SJSA1 (cell line): ENCODE measurements around the gene PLEKHA6. TPM values are rescaled to one million over a fixed set of nuclear protein-coding genes. Genes with fewer than 3 reads are reported as not detected.
"Not testable (repeated sequence)": the region's sequence is repeated elsewhere in the genome, so short reads cannot be mapped to it uniquely, and the experiment has no call there.

Experiments
- DNase-seq, 2 experiments: peaks; one replicate each; pipeline ENCODE4 v3.0.0-alpha.2; 2015 to 2020; ENCODE audit warnings: low spot score in 2 of 2, low read depth in 1 of 2
- H3K27ac ChIP-seq: fragments of 250-450 bp; sonication (Bioruptor Pico); 2 replicates; pipeline ENCODE4 v1.5.1; 2020; ENCODE audit warnings: mild to moderate bottlenecking, moderate library complexity
- H3K27me3 ChIP-seq: fragments of 250-450 bp; sonication (Bioruptor Pico); replicated peaks from 2 replicates; pipeline ENCODE4 v1.5.1; 2020; ENCODE audit warnings: mild to moderate bottlenecking, moderate library complexity
- H3K36me3 ChIP-seq: fragments of 250-450 bp; sonication (Bioruptor Pico); 2 replicates; pipeline ENCODE4 v1.5.1; 2020; ENCODE audit warnings: mild to moderate bottlenecking
- H3K4me1 ChIP-seq: fragments of 250-450 bp; sonication (Bioruptor Pico); replicated peaks from 2 replicates; pipeline ENCODE4 v1.6.1; 2021; ENCODE audit warnings: mild to moderate bottlenecking
- H3K4me3 ChIP-seq: fragments of 250-450 bp; sonication (Bioruptor Pico); 2 replicates; pipeline ENCODE4 v1.5.1; 2020; ENCODE audit warnings: mild to moderate bottlenecking
- H3K9me3 ChIP-seq: fragments of 250-450 bp; sonication (Bioruptor Pico); replicated peaks from 2 replicates; pipeline ENCODE4 v1.5.1; 2020; ENCODE audit warnings: mild to moderate bottlenecking
- total RNA-seq: library from RNA; depleted of rRNA; stranded (reverse); fragments of >200 nt; shearing (Covaris generic); gene quantifications from 2 replicates; pipeline ENCODE4 v1.2.3, GENCODE V29; 2014

Gene PLEKHA6
- total RNA-seq, 1 experiment from 2014 or later: 0.76 TPM

DNA sequence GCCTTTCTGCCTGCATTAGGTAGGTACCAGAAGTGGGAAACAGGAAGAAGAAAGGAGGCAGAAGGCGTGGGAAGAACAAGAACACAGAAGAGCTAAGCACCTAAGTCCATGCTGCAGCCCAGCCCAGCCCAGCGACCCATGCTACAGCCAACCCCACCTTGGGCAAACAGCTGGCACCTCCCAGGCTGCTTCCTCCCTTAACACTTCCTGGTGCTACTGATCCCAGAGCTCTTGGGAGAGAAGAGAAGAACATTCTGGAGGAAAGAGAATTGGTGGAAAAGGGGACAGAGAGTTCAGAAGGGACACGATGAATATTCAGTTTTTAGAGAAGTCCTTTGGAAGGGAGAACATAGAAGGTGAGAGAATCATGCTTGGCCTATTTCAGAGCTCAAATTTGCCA, 28.5 kb downstream of the PLEKHA6 start:
- H3K9me3 ChIP-seq: no peaks in the 10 kb centered on the region
- H3K36me3 ChIP-seq: no peaks in the 10 kb centered on the region
- no peaks in the 10 kb centered on the region for H3K27me3 ChIP-seq
- DNase-seq: no peak
- no peak overlapping the region for H3K27ac ChIP-seq
- H3K4me1 ChIP-seq: peaks cover 42% of the 10 kb centered on the region
- no peak overlapping the region for H3K4me3 ChIP-seq

DNA sequence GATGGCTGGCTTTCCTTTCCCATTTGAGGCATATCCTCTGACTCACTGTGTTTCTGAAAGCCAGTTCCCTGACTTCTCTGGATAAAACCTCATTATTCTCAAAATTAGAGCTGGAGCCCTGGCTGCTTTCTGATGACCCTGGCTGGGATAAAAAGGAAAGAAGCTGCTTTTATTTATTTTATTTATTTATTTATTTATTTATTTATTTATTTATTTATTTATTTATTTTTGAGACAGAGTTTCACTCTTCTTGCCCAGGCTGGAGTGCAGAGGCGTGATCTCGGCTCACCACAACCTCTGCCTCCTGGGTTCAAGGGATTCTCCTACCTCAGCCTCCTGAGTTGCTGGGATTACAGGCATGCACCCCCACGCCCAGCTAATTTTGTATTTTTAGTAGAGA, 31.9 kb downstream of the PLEKHA6 start:
- H3K9me3 ChIP-seq, H3K27ac ChIP-seq, H3K36me3 ChIP-seq, H3K27me3 ChIP-seq, DNase-seq, H3K4me3 ChIP-seq: not testable (repeated sequence)
- peaks cover 20% of the 10 kb centered on the region for H3K4me1 ChIP-seq

DNA sequence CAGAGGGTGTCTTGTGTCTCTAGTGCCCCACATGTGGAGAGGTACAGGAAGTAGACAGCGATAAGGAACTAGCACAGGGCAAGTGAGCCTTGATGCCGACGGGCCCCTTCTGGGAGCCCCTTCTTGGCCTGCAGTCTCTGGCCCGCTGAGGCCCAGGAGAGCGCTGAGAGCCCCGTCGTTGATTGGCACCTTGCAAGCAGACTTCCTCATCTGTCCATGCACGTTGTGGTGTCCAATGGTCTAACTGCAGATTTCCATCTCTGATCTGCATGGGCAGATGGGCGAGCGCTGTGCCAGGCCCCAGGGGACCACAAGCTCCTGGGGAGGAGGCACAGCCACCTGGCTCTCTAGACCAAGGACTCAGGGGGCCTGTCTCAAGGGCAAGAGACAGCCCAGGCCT, 32.4 kb downstream of the PLEKHA6 start:
- H3K4me1 ChIP-seq: peaks cover 15% of the 10 kb centered on the region
- H3K4me3 ChIP-seq: no peak overlapping the region
- H3K27me3 ChIP-seq: no peaks in the 10 kb centered on the region
- DNase-seq: no peak
- H3K27ac ChIP-seq: no peak overlapping the region
- no peaks in the 10 kb centered on the region for H3K9me3 ChIP-seq
- H3K36me3 ChIP-seq: no peaks in the 10 kb centered on the region

DNA sequence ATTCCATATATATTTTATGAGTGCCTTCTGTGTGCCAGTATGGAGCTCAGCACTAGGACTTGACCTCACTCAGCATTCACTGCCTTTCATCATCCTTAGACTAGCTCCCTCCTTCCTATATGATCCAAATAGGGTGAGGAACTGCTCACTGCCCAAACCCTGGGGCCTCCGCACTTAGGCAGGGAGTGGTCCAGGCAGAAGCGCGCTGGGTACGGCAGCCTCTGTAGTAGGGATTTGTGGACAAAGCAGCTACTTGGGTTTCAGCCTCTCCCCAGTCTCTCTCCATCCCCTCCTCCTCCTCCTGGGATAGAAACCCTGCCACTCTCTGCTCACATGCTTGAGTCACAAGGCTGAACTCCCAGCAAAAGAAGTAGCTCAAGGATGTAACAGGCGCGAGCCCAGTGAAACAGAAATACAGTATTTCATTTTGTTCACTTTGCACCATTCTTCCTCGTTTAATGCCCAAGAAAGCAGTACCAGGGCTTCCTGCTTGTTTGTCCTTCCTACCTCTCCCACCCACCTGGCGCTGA, 32.9 kb downstream of the PLEKHA6 start:
- Histone ChIP-seq H3K36me3 (no peaks in the 10 kb centered on the region), H3K27me3 (no peaks in the 10 kb centered on the region), H3K4me3 (no peak overlapping the region), H3K9me3 (no peaks in the 10 kb centered on the region), H3K27ac (no peak overlapping the region), H3K4me1 (peaks cover 14% of the 10 kb centered on the region)
- DNase-seq: no peak

DNA sequence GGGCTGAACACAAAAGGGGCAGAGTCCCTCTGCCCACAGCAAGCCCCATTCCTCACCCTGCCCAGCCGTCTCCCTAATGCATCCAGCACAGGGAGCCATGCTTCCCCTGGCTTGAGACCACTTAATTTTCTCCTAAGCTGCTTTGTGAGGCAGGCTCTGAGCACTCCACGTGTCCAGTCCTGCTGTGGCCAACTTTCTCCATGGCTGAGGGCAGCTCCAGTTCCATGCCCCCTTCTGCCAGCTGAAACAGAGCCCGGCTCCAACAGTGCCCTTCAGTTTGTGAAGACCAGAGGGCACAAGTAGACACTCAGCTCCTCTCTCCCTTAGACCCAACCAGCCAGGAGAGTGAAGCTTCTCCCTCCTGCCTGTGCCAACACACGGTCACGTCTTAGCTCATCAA, 33.8 kb downstream of the PLEKHA6 start:
- Histone ChIP-seq H3K27me3 (no peaks in the 10 kb centered on the region), H3K4me3 (no peak overlapping the region), H3K4me1 (peaks cover 23% of the 10 kb centered on the region), H3K9me3 (no peaks in the 10 kb centered on the region), H3K36me3 (no peaks in the 10 kb centered on the region), H3K27ac (no peak overlapping the region)
- DNase-seq: no peak

DNA sequence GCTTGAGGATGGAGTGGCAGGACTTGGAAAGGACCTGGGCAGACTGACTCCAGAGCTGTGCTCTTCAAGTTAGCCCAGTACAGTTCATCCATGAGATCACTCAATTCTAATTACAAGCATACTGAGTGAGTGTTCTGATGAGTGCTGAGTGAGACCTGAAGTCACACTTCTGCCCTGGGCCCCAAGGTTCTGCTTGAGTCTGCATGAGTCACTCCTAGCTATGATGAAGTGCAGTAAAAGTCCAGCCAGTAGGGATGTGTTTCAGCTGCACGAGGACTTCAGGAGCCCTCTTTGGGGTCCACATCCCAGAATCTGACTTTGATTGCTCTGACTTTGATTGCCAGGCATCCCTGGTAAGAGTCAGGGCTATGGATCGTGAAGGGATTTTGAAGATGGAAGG, 35.8 kb downstream of the PLEKHA6 start:
- H3K36me3 ChIP-seq: no peaks in the 10 kb centered on the region
- H3K4me1 ChIP-seq: peaks cover 44% of the 10 kb centered on the region
- no peak for DNase-seq
- no peaks in the 10 kb centered on the region for H3K9me3 ChIP-seq
- H3K27ac ChIP-seq: no peak overlapping the region
- no peak overlapping the region for H3K4me3 ChIP-seq
- H3K27me3 ChIP-seq: no peaks in the 10 kb centered on the region

DNA sequence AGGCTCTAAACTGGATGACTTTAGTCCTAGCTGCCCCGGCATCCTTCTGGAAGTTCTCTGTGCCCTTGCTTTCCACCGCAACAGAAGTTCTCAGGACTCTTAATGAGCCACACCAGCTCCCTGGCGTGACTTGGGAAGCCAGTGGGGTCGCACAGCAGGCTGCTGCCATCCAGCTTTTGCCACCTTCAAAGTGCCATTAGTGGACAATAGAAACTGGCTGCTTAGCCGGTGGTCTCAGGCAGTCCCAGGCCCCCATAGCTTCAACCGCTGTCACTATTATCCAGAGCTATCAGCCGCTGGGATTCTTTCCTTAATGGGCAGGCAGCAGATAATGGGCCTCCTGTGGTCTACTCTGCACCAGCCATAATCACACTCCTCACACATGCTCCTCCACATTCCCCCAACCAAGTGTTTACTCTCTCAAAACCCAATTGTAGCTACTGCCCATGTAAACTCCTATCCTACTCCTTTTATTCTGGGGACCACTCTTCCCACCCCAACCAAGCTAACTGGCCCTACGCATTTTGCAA, 37.3 kb downstream of the PLEKHA6 start:
- no peak for DNase-seq
- H3K36me3 ChIP-seq: no peaks in the 10 kb centered on the region
- no peak overlapping the region for H3K27ac ChIP-seq
- H3K4me3 ChIP-seq: no peak overlapping the region
- peaks cover 53% of the 10 kb centered on the region for H3K4me1 ChIP-seq
- no peaks in the 10 kb centered on the region for H3K9me3 ChIP-seq
- no peaks in the 10 kb centered on the region for H3K27me3 ChIP-seq

DNA sequence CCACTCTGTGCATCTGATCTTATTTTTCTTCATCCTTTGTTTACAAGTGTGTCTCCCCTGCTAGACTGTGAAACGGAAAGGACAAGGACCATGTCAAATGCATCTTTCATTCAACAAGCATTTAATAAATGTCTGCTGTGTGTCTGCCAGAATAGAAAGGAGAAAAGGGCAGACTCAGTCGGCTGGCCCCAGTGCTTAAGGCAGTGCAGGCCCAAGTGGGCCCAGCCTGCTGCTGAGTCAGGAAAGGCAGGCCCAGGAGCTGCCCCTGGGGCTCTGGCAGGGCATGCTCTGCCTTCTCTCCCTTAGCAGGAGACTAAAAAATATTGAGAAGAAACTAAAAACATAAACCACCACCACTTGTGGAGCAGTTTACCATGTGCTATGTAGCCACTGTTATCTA, 38.1 kb downstream of the PLEKHA6 start:
- peak in 1 of 2 experiments; percentile 28 for DNase-seq
- Histone ChIP-seq H3K9me3 (no peaks in the 10 kb centered on the region), H3K4me1 (peaks cover 53% of the 10 kb centered on the region), H3K27me3 (no peaks in the 10 kb centered on the region), H3K36me3 (no peaks in the 10 kb centered on the region), H3K27ac (no peak overlapping the region), H3K4me3 (no peak overlapping the region)

DNA sequence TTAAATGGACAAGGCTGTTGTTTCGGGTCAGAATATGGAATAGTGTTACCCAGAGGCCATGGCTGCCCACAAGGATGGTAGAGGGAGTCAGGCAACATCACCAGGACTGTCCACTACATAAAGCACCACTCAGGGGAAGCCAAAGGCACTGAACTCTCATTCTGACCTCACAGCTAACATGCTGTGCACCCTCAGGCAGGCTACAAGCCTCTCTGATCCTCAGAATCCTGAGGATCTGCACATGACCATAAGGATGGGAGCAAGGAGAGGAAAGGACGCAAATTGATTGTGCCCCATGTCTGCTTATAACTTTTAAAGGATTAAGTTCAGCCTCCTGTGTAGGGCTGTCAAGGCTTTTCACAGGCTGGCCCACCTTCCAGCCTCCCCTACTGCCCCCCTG, 38.7 kb downstream of the PLEKHA6 start:
- no peak overlapping the region for H3K4me3 ChIP-seq
- peaks cover 53% of the 10 kb centered on the region for H3K4me1 ChIP-seq
- no peak for DNase-seq
- peak overlapping the region; percentile 95 for H3K27ac ChIP-seq
- no peaks in the 10 kb centered on the region for H3K27me3 ChIP-seq
- H3K36me3 ChIP-seq: no peaks in the 10 kb centered on the region
- no peaks in the 10 kb centered on the region for H3K9me3 ChIP-seq

DNA sequence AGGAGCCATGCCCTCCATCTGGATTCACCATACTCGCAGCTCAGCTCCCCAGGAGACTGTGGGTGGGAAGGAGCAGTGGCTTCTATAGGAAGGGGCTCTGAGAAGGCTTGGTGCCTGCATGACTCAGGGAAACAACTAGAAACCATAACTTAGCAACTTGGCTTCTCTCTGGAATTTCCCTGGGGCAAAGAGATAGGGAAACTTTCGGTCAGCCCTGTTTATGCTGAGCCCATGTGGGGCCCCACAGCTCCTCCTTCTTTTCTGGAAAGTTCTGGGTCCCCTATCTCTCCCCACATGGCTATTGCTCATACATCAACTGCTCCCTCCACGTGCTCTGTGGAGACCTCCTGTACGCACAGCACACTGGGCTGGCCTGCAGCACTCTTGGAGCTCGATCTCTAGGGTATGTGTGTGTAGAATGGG, 39.3 kb downstream of the PLEKHA6 start:
- Histone ChIP-seq H3K4me3 (no peak overlapping the region), H3K9me3 (no peaks in the 10 kb centered on the region), H3K4me1 (peaks cover 53% of the 10 kb centered on the region), H3K36me3 (no peaks in the 10 kb centered on the region), H3K27me3 (no peaks in the 10 kb centered on the region), H3K27ac (peak overlapping the region; percentile 95)
- DNase-seq: peak; percentile 78 to 80

DNA sequence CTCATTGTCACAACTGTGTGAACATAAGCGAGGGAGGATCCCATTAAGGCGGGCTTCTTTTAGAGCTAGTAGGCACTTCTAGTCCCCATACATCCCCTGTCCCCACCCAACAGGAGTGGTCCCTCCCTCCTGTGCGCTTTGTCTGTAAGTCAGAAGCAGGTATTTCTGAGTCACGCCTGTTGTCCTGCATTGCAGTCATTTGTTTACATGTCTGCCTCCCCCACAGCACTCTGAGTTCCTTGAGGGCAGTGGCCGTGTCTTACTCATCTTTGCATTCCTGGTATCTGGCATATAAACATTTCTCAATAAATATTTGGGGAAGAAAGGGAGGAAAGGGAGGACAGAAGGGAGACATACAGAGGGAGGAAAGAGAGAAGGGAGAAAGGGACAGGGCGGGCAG, 40.3 kb downstream of the PLEKHA6 start:
- peak; percentile 95 to 96 for DNase-seq
- Histone ChIP-seq H3K36me3 (no peaks in the 10 kb centered on the region), H3K4me1 (peaks cover 53% of the 10 kb centered on the region), H3K9me3 (no peaks in the 10 kb centered on the region), H3K27ac (peak overlapping the region; percentile 95), H3K4me3 (no peak overlapping the region), H3K27me3 (no peaks in the 10 kb centered on the region)

DNA sequence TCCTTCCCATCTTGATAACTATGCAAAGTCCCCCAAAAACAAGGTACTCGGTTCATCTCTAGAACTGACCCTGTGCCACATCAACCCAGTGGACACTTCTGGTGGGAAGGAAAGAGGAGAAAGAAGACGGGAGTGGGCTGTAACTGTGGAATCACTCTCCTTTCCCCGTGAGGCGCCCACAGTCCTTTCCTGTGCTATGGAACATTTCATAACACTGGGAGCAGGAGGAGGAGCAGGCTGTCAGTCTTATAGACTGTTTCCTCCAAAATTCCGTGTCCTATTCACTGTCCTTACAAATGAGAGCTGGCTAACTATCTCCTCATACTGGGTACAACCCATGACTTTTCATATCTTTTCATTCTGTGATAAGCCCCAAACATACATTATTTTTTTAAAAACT, 40.7 kb downstream of the PLEKHA6 start:
- peak overlapping the region; percentile 95 for H3K27ac ChIP-seq
- DNase-seq: no peak
- no peaks in the 10 kb centered on the region for H3K9me3 ChIP-seq
- no peak overlapping the region for H3K4me3 ChIP-seq
- no peaks in the 10 kb centered on the region for H3K36me3 ChIP-seq
- H3K4me1 ChIP-seq: peaks cover 51% of the 10 kb centered on the region
- no peaks in the 10 kb centered on the region for H3K27me3 ChIP-seq

DNA sequence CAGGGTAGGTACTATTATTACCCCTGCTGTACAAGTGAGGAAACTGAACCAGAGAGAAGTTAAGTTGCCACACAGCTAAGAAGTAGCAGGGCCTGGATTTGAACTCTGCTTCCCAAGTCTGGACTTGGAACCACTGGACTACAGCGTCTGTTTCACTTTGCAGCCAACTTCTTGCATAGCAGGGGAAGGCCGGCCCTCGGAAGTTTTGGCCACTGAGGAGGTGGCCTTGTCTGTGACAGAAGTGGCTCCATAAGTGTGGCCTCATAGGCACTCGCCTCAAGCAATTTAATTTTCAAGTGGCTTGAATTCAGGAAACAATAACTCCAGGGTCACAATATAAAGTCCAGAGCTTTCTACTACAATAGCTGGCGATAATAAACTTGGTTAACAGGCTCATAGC, 41.4 kb downstream of the PLEKHA6 start:
- peaks cover 51% of the 10 kb centered on the region for H3K4me1 ChIP-seq
- H3K27me3 ChIP-seq: no peaks in the 10 kb centered on the region
- no peak for DNase-seq
- no peak overlapping the region for H3K4me3 ChIP-seq
- H3K36me3 ChIP-seq: no peaks in the 10 kb centered on the region
- H3K9me3 ChIP-seq: no peaks in the 10 kb centered on the region
- no peak overlapping the region for H3K27ac ChIP-seq

DNA sequence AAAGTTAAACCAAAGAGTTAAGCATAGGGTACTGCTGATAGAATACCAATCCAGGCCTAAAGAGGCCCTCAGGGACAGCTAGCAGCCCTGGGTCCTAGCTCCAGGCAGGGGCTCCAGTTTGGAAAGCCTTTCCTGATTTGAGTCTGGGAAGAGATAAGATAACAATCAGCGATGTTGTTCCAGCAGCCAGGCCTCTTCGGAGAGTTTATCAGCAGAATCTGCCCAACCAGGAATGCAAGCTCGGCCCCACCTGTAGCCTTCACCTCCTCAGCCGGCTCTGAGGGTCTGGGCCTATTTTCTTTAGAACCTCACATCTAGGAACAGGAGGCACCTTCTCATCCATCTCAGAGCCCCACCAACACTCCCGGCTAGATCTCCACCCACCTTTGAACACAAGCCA, 42.6 kb downstream of the PLEKHA6 start:
- DNase-seq: no peak
- no peak overlapping the region for H3K27ac ChIP-seq
- H3K4me1 ChIP-seq: peaks cover 53% of the 10 kb centered on the region

DNA sequence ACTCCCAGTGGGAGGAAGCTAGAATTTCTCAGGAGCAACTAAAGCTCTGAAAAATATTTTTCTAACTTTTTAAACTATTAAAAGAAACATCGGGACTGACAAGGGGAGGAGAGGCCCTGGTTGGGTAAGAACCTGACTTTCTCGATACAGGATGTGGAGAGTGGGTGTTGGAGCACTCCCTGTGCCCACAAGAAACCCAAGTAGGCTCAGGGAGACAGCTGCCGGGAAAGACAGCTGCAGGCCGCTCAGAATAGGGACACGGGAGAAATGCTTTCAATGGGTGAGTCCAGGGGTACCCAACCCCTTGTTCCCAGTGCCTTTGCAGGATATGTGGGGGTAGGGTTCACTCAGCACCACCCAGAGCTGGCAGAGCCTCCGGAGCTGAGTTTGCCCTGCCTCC, 43.6 kb downstream of the PLEKHA6 start:
- no peak overlapping the region for H3K27ac ChIP-seq
- peaks cover 42% of the 10 kb centered on the region for H3K4me1 ChIP-seq
- no peaks in the 10 kb centered on the region for H3K36me3 ChIP-seq
- H3K27me3 ChIP-seq: no peaks in the 10 kb centered on the region
- no peak overlapping the region for H3K4me3 ChIP-seq
- no peaks in the 10 kb centered on the region for H3K9me3 ChIP-seq
- no peak for DNase-seq

More for the DNA sequence above, 42.6 kb downstream of the PLEKHA6 start:
- H3K27me3 ChIP-seq: no peaks in the 10 kb centered on the region
- no peaks in the 10 kb centered on the region for H3K9me3 ChIP-seq
- no peak overlapping the region for H3K4me3 ChIP-seq
- no peaks in the 10 kb centered on the region for H3K36me3 ChIP-seq
